HL-60 (cell line): ENCODE measurements around the gene PTPRO.

Source experiments
- DNase-seq, 2 experiments: peaks; one replicate each; pipeline ENCODE4 v3.0.0-alpha.2; 2010 to 2020; ENCODE audit warnings: low read depth in 1 of 2, low spot score in 1 of 2
- H3K27ac ChIP-seq: fragments of 250-450 bp; sonication (Bioruptor Pico); replicated peaks from 2 replicates; pipeline ENCODE4 v1.5.1; 2020; ENCODE audit warnings: mild to moderate bottlenecking, moderate library complexity
- H3K27me3 ChIP-seq: fragments of 250-450 bp; sonication (Bioruptor Pico); 2 replicates; pipeline ENCODE4 v1.5.1; 2021; ENCODE audit warnings: mild to moderate bottlenecking, moderate library complexity; ENCODE audit not compliant: insufficient read depth, poor library complexity, severe bottlenecking
- H3K4me3 ChIP-seq: replicated peaks from 2 replicates; pipeline ENCODE4 v1.5.1; 2011; ENCODE audit warnings: mild to moderate bottlenecking, control low read depth, low read length; ENCODE audit not compliant: insufficient read depth
- GABPA ChIP-seq: IDR thresholded peaks from 2 replicates; pipeline ENCODE4 v1.6.1; 2012; ENCODE audit warnings: low read depth
- POLR2AphosphoS5 ChIP-seq: IDR thresholded peaks from 2 replicates; pipeline ENCODE4 v1.6.1; 2012; ENCODE audit warnings: low read depth
- SPI1 ChIP-seq: IDR thresholded peaks from 2 replicates; pipeline ENCODE4 v1.6.1; 2012; ENCODE audit warnings: low read depth, mild to moderate bottlenecking, borderline replicate concordance
- TF ChIP-seq, protein P1 (sequence below): IDR thresholded peaks from 2 replicates; pipeline ENCODE4 v1.6.1; 2012; ENCODE audit warnings: low read depth; ENCODE audit not compliant: insufficient replicate concordance
- TF ChIP-seq, protein P2 (sequence below): IDR thresholded peaks from one replicate; pipeline ENCODE4 v1.5.1; 2011; ENCODE audit warnings: low read length, control low read depth, inconsistent platforms; ENCODE audit not compliant: insufficient read depth

PTPRO gene

DNA sequence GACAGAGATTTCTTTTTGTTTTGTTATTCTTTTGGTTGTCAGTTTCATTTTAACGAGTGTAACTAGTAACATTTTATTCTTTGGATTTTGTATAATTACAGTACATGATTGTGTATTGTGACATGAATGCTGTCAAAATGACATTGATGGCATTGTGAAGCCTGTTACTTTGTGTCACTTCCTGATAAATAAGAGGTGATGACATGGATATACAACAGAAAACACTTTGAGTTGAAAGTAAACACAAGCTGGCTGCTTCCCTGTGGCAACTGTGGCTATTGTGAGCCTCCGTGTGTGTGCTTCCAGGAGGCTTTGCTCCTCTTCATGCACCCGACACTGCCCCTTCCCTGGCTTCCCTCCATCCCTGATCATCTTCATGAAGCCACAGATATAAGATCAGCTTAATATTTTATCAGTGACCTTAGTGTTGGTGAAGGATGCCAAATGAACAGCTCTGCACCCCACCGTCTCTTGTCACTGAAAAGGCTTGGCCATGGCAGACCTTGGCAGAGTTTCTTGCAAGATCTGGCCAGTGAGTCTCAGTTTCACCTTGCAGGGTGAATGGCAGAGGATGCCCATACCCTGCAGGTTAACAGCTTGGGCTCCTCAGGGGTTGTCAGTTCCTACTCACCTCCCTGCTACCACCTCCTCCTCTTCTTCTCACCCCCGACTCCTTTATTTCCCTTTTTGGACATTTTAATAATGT lies 275.0 kb downstream of the PTPRO start:
- no peak for DNase-seq

DNA sequence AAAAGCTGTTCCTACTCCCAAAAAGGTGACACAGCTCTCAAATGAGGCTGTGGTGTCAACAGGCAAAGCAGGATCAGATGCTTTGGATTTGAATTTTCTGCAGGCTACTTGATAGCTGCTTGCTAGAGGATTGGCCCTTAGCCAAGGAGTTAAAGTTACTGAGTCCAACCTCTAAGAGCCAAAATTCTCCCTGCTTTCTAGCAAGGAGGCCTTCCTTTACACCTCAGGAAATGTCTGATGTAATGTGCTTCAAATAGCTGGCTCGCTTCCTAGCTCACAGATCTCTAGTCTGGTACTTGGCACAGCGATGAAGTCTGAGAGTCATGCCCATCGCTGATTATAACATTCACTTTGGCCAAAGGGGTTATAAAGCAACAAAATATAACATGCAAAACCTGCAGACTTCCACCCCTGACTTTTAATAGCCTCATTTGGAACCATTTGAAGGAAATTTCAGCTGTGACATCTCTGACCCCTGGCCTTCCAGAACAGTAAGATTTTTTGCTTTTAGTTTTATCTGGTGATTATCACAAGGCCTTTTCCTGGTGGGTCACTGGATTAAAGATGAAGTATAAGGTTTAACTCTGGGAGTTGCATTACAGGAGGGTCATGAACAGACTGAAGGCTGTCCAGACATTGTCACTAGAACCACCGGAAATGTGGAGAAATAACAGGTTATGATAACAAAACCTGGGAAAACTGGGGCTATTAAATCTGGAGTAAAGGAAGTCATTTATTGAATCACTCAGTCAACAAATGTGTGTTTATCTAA lies 277.1 kb downstream of the PTPRO start:
- DNase-seq: no peak

More for the DNA sequence above, 275.0 kb downstream of the PTPRO start:
- Histone ChIP-seq H3K27ac (no peak overlapping the region), H3K4me3 (no peak overlapping the region), H3K27me3 (peaks cover 3% of the 10 kb centered on the region)
- TF ChIP-seq, protein P1, sequence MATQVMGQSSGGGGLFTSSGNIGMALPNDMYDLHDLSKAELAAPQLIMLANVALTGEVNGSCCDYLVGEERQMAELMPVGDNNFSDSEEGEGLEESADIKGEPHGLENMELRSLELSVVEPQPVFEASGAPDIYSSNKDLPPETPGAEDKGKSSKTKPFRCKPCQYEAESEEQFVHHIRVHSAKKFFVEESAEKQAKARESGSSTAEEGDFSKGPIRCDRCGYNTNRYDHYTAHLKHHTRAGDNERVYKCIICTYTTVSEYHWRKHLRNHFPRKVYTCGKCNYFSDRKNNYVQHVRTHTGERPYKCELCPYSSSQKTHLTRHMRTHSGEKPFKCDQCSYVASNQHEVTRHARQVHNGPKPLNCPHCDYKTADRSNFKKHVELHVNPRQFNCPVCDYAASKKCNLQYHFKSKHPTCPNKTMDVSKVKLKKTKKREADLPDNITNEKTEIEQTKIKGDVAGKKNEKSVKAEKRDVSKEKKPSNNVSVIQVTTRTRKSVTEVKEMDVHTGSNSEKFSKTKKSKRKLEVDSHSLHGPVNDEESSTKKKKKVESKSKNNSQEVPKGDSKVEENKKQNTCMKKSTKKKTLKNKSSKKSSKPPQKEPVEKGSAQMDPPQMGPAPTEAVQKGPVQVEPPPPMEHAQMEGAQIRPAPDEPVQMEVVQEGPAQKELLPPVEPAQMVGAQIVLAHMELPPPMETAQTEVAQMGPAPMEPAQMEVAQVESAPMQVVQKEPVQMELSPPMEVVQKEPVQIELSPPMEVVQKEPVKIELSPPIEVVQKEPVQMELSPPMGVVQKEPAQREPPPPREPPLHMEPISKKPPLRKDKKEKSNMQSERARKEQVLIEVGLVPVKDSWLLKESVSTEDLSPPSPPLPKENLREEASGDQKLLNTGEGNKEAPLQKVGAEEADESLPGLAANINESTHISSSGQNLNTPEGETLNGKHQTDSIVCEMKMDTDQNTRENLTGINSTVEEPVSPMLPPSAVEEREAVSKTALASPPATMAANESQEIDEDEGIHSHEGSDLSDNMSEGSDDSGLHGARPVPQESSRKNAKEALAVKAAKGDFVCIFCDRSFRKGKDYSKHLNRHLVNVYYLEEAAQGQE: no peak
- TF ChIP-seq, protein P2, sequence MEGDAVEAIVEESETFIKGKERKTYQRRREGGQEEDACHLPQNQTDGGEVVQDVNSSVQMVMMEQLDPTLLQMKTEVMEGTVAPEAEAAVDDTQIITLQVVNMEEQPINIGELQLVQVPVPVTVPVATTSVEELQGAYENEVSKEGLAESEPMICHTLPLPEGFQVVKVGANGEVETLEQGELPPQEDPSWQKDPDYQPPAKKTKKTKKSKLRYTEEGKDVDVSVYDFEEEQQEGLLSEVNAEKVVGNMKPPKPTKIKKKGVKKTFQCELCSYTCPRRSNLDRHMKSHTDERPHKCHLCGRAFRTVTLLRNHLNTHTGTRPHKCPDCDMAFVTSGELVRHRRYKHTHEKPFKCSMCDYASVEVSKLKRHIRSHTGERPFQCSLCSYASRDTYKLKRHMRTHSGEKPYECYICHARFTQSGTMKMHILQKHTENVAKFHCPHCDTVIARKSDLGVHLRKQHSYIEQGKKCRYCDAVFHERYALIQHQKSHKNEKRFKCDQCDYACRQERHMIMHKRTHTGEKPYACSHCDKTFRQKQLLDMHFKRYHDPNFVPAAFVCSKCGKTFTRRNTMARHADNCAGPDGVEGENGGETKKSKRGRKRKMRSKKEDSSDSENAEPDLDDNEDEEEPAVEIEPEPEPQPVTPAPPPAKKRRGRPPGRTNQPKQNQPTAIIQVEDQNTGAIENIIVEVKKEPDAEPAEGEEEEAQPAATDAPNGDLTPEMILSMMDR: no peak
- no peak for TF ChIP-seq SPI1
- no peak for TF ChIP-seq GABPA
- TF ChIP-seq POLR2AphosphoS5: no peak

DNA sequence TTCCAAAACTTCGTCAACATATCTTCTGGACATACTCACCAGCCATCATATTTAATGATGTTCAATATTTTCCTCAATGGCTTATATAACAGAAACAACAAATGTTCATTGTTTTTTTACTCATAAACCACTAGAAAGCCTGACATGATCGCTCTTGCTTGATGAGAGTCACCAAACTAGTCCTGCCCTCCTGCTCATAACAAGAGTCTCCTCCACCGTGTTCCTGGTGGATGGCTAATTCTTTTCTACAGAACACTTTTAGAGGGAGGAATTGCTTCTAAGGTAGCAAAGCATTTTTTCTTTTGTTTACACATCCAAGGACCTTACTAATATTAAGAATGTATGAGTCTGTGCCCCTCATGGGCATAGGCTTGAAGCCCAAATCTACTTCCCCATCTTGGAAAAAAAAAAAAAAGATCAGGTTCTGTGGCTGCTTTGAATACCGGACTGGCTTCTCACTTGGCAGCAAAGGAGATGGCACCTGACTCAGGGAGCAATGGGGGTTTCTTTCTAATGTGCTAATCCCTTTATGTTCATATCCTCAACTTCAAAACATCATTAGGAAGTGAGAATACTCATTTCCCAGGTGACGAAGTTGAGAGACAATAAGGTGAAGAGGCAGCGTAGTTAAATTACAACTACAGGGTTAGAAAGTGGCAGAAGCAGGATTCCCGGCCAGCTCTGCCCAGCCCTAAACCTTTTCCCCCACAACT lies 278.1 kb downstream of the PTPRO start:
- Histone ChIP-seq H3K27me3 (no peaks in the 10 kb centered on the region), H3K27ac (no peak overlapping the region), H3K4me3 (no peak overlapping the region)
- TF ChIP-seq POLR2AphosphoS5 (no peak), GABPA (no peak), SPI1 (no peak)
- TF ChIP-seq, protein P2: no peak
- TF ChIP-seq, protein P1: no peak
- no peak for DNase-seq

More for the DNA sequence above, 277.1 kb downstream of the PTPRO start:
- H3K4me3 ChIP-seq: no peak overlapping the region
- H3K27me3 ChIP-seq: peaks cover 1% of the 10 kb centered on the region
- TF ChIP-seq, protein P1: no peak
- no peak for TF ChIP-seq POLR2AphosphoS5
- TF ChIP-seq GABPA: no peak
- no peak for TF ChIP-seq SPI1
- TF ChIP-seq, protein P2: no peak
- no peak overlapping the region for H3K27ac ChIP-seq
